GM21447 (cell line): Measurements from ENCODE around the gene BTAF1.
"Not testable (repeated sequence)": the region's sequence is repeated elsewhere in the genome, so short reads cannot be mapped to it uniquely, and the experiment has no call there.

Experiments used
- ATAC-seq: cut with Tn5 transposase; IDR thresholded peaks from one replicate; pipeline ENCODE4 v1.9.1; 2021; ENCODE audit not compliant: unreplicated experiment

Gene BTAF1

GRCh38 chr10:91977491-91977890, 53.9 kb downstream of the BTAF1 start:
- ATAC-seq = no peak

GRCh38 chr10:91978585-91978984, 55.0 kb downstream of the BTAF1 start:
- no peak for ATAC-seq

GRCh38 chr10:91980319-91980718, 56.7 kb downstream of the BTAF1 start:
- no peak for ATAC-seq

- ATAC-seq = no peak
Observed at GRCh38 chr10:91983416-91983815, 59.8 kb downstream of the BTAF1 start.

GRCh38 chr10:91987397-91988037, 63.9 kb downstream of the BTAF1 start:
- no peak for ATAC-seq

GRCh38 chr10:91992031-91992430, 68.5 kb downstream of the BTAF1 start:
- ATAC-seq = no peak

GRCh38 chr10:91996266-91996665, 72.7 kb downstream of the BTAF1 start:
- no peak for ATAC-seq

- no peak for ATAC-seq
Observed at GRCh38 chr10:92001581-92001980, 78.0 kb downstream of the BTAF1 start.

GRCh38 chr10:92001995-92002394, 78.4 kb downstream of the BTAF1 start:
- ATAC-seq = no peak

- ATAC-seq = no peak
Observed at GRCh38 chr10:92003258-92003657, 79.7 kb downstream of the BTAF1 start.

GRCh38 chr10:92005978-92006377, 82.4 kb downstream of the BTAF1 start:
- ATAC-seq = no peak

GRCh38 chr10:92009445-92009844, 85.9 kb downstream of the BTAF1 start:
- no peak for ATAC-seq

GRCh38 chr10:92010047-92010735, 86.6 kb downstream of the BTAF1 start:
- ATAC-seq = no peak

- ATAC-seq = no peak
Observed at GRCh38 chr10:92011560-92012214, 88.1 kb downstream of the BTAF1 start.

GRCh38 chr10:92014620-92015019, 91.0 kb downstream of the BTAF1 start:
- no peak for ATAC-seq

- no peak for ATAC-seq
Observed at GRCh38 chr10:92024700-92025099, 101.1 kb downstream of the BTAF1 start.

- not testable (repeated sequence) for ATAC-seq
Observed at GRCh38 chr10:92025340-92025739, 101.8 kb downstream of the BTAF1 start.

- no peak for ATAC-seq
Observed at GRCh38 chr10:92027141-92027540, 103.6 kb downstream of the BTAF1 start.

GRCh38 chr10:92031580-92031979, 108.0 kb downstream of the BTAF1 start:
- ATAC-seq = no peak

GRCh38 chr10:92033070-92033469, 109.5 kb downstream of the BTAF1 start:
- ATAC-seq = not testable (repeated sequence)

GRCh38 chr10:92038949-92039348, 115.4 kb downstream of the BTAF1 start:
- ATAC-seq = no peak

- no peak for ATAC-seq
Observed at GRCh38 chr10:92042541-92042940, 119.0 kb downstream of the BTAF1 start.
